PC-9 (cell line): ENCODE data around the gene TMEM183A.

Source experiments
- EZH2 ChIP-seq: fragments of 200-600 bp; sonication (generic); IDR thresholded peaks from 2 replicates; pipeline ENCODE4 v1.8.0; 2017; ENCODE audit warnings: antibody characterized with exemption, low read depth
- TF ChIP-seq, protein P1 (sequence below): fragments of 200-600 bp; sonication (generic); conservative IDR thresholded peaks from 2 replicates; pipeline ENCODE4 v1.6.1; 2017; ENCODE audit warnings: mixed run types, antibody characterized with exemption, mild to moderate bottlenecking, moderate library complexity

DNA sequence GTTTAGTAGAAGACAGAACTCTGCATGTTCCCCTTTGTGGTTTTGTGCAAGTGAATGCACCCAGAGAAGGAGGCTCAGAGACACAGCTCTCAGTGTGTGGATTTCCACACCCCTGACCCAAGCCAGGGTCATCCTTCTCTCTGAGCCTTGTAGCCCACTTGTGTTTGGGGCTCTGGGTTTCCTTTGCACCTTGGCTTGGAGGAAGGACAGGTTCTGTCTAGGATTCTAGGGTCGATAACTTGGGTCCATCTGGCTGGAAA lies 51.4 kb downstream of the TMEM183A start:
- TF ChIP-seq, protein P1, sequence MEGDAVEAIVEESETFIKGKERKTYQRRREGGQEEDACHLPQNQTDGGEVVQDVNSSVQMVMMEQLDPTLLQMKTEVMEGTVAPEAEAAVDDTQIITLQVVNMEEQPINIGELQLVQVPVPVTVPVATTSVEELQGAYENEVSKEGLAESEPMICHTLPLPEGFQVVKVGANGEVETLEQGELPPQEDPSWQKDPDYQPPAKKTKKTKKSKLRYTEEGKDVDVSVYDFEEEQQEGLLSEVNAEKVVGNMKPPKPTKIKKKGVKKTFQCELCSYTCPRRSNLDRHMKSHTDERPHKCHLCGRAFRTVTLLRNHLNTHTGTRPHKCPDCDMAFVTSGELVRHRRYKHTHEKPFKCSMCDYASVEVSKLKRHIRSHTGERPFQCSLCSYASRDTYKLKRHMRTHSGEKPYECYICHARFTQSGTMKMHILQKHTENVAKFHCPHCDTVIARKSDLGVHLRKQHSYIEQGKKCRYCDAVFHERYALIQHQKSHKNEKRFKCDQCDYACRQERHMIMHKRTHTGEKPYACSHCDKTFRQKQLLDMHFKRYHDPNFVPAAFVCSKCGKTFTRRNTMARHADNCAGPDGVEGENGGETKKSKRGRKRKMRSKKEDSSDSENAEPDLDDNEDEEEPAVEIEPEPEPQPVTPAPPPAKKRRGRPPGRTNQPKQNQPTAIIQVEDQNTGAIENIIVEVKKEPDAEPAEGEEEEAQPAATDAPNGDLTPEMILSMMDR, result no peak
- TF ChIP-seq EZH2, result no peak
